Activated CD8-positive, alpha-beta T cell treated with anti-CD3 and anti-CD28 coated beads for 36 hours (primary cell): Measurements from ENCODE around the gene PPP1R1C. TPM values are rescaled to one million over a fixed set of nuclear protein-coding genes. Genes with fewer than 3 reads are reported as not detected.
"Not testable (repeated sequence)": the region's sequence is repeated elsewhere in the genome, so short reads cannot be mapped to it uniquely, and the experiment has no call there.

Experiments
- ATAC-seq: fragments of 200-7000 bp; cut with Tn5 transposase; one replicate; pipeline ENCODE4 v1.10.0; 2021; ENCODE audit warnings: mild to moderate bottlenecking, moderate library complexity
- CTCF ChIA-PET: fragments of 350-600 bp; sonication (Branson Sonifier 250); formaldehyde crosslinking; loops from one replicate; lab custom pipeline; 2021; ENCODE audit warnings: antibody characterized with exemption; lab: Charles Lee
- POLR2A ChIA-PET: fragments of 350-600 bp; sonication (Branson Sonifier 250); formaldehyde crosslinking; loops from one replicate; lab custom pipeline; 2021; ENCODE audit warnings: antibody characterized with exemption; lab: Charles Lee
- DNase-seq: peaks from one replicate; pipeline ENCODE4 v3.0.0-alpha.2; 2020
- H3K27ac Mint-ChIP-seq: one replicate; pipeline ENCODE4 v1.8.0; 2021; ENCODE audit warnings: mild to moderate bottlenecking, mixed read lengths
- H3K27me3 Mint-ChIP-seq: one replicate; pipeline ENCODE4 v1.8.0; 2021; ENCODE audit warnings: mixed read lengths
- H3K36me3 Mint-ChIP-seq: one replicate; pipeline ENCODE4 v1.8.0; 2021; ENCODE audit warnings: low read depth, mixed read lengths
- H3K4me1 Mint-ChIP-seq: one replicate; pipeline ENCODE4 v1.8.0; 2021; ENCODE audit warnings: low read depth, mixed read lengths
- H3K4me3 Mint-ChIP-seq: one replicate; pipeline ENCODE4 v1.8.0; 2021; ENCODE audit warnings: mild to moderate bottlenecking, moderate library complexity, mixed read lengths
- H3K9me3 Mint-ChIP-seq: one replicate; pipeline ENCODE4 v1.8.0; 2021; ENCODE audit warnings: mixed read lengths
- CTCF ChIP-seq: fragments of 200-600 bp; IDR thresholded peaks from one replicate; pipeline ENCODE4 v1.8.0; 2022; ENCODE audit warnings: antibody characterized with exemption, mild to moderate bottlenecking
- intact Hi-C: fragments of 100-400 bp; cut with micrococcal nuclease; formaldehyde crosslinking; loops from one replicate; pipeline ENCODE4 v1.10.0; 2022
- total RNA-seq, 2 experiments: library from RNA; stranded (reverse); gene quantifications; one replicate each; pipeline ENCODE4 v1.2.3, GENCODE V29; 2021

Gene PPP1R1C
- total RNA-seq, 2 experiments from 2014 or later: not detected

DNA sequence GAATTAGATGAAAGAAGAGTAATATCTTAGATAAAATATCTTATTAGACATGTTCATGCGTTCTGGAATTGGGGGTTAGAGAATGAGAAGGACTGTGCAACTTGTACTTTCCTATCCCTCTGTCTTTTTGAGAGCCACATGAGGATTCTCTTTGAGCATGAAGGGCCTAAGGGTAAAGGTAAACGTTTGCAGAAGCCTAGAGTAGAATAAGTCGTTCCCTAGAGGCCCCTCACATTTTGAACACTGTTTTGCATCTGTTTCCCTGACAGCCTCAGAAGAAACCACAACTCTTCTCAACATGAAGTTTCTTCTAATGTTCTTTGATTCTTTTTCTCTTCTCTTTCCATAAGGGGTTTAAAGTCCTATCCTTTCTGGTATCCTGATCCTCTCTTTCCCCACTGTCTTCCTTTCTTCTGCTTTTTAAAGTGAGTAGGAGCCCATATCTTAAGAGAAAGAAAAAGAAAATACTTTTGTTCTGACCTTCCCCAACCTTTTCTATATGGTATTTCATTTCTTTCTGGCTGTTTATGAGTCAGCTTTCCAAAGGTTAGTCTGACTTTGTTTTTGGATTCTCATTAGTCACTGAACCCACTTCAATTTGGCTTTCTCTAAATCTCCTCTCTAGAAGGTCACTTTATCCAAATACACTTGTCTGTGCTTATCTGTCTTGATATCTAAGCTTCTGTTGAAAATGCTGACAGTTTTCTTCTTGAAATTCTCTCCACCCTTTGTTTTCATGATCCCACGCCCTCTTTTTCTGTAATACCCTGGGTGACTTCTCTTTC, 34.8 kb downstream of the PPP1R1C start:
- ChIA-PET CTCF (no interaction called here), POLR2A (no interaction called here)
- Mint-ChIP-seq H3K9me3 (peaks cover 8% of the 10 kb centered on the region), H3K27me3 (no peaks in the 10 kb centered on the region), H3K36me3 (no peaks in the 10 kb centered on the region), H3K4me3 (no peak overlapping the region), H3K27ac (no peak overlapping the region), H3K4me1 (peaks cover 2% of the 10 kb centered on the region)
- DNase-seq: no peak
- ATAC-seq: peak; percentile 47
- intact Hi-C loops: no loop called here
- no peak for TF ChIP-seq CTCF

DNA sequence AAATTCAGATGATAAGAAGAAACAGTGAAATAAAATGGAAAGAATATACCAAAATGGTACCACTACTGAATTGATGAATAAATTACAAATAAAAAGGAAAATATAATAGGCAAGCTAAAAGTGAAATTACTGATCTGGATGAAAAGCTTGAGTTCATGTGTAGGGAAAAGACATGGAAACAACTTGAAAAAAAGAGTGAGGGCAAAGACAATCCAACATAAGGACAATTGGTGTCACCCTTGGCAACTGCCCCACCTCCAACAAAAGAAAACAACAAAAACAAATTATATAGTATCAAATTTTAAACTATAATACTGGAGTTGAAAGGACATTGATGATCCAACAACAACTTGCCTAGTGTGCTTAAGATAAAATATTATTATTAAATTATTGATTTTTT, 37.6 kb downstream of the PPP1R1C start:
- Mint-ChIP-seq H3K27me3 (no peaks in the 10 kb centered on the region), H3K27ac (no peak overlapping the region), H3K36me3 (no peaks in the 10 kb centered on the region), H3K9me3 (peaks cover 8% of the 10 kb centered on the region), H3K4me3 (no peak overlapping the region), H3K4me1 (peaks cover 2% of the 10 kb centered on the region)
- POLR2A ChIA-PET: no interaction called here
- CTCF ChIA-PET: no interaction called here
- no peak for TF ChIP-seq CTCF
- intact Hi-C loops: no loop called here
- DNase-seq (no peak), ATAC-seq (no peak)

- H3K9me3 Mint-ChIP-seq, POLR2A ChIA-PET, H3K4me3 Mint-ChIP-seq, H3K4me1 Mint-ChIP-seq, H3K36me3 Mint-ChIP-seq, CTCF ChIA-PET, H3K27me3 Mint-ChIP-seq, ATAC-seq, H3K27ac Mint-ChIP-seq, DNase-seq, intact Hi-C loops: not testable (repeated sequence)
These were observed 45.2 kb downstream of the PPP1R1C start for GRCh38 chr2:182030875-182031274.

GRCh38 chr2:182031956-182032355, 46.3 kb downstream of the PPP1R1C start:
- Mint-ChIP-seq H3K4me1 (no peaks in the 10 kb centered on the region), H3K27ac (no peak overlapping the region), H3K4me3 (no peak overlapping the region), H3K36me3 (no peaks in the 10 kb centered on the region), H3K9me3 (no peaks in the 10 kb centered on the region), H3K27me3 (no peaks in the 10 kb centered on the region)
- no peak for ATAC-seq
- CTCF ChIA-PET: no interaction called here
- TF ChIP-seq CTCF: no peak
- POLR2A ChIA-PET: no interaction called here
- intact Hi-C loops: no loop called here
- DNase-seq: no peak

DNA sequence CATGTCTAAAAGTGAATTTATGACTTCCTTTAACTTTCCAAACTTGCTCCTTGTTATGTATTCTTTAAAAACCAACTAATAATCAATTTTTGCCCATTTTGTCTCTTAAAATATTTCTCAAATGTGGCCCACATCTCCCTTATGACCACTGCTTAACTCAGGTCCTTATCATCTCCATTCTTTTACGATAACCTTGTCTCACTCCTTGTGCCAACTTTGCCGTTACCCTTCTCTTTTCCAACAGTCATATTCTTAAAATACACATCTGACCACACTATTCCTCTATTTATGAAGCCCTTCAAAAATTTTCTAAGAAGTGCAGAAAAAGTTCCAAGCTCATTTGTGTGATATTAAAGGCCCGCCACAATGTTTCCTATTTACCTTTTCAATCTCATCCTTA, 47.8 kb downstream of the PPP1R1C start:
- Mint-ChIP-seq H3K9me3 (no peaks in the 10 kb centered on the region), H3K36me3 (no peaks in the 10 kb centered on the region), H3K4me3 (no peak overlapping the region), H3K4me1 (no peaks in the 10 kb centered on the region), H3K27ac (no peak overlapping the region), H3K27me3 (no peaks in the 10 kb centered on the region)
- CTCF ChIA-PET: interaction anchor here (1.5 kb wide), 1 partner anchor 10 kb away, joined by 3 read pairs; no protein-coding TSS in a partner anchor
- intact Hi-C loops: no loop called here
- POLR2A ChIA-PET: no interaction called here
- ATAC-seq: no peak
- TF ChIP-seq CTCF: no peak
- DNase-seq: no peak
